ENCODE data around the gene GTF2H2. TPM values are rescaled to one million over a fixed set of nuclear protein-coding genes. Genes with fewer than 3 reads are reported as not detected.
"Not testable (repeated sequence)": the region's sequence is repeated elsewhere in the genome, so short reads cannot be mapped to it uniquely, and the experiment has no call there.

Gene GTF2H2
- total and polyA plus RNA-seq, 2 donors from 2014 or later, result 4.9 to 34.3 TPM

DNA sequence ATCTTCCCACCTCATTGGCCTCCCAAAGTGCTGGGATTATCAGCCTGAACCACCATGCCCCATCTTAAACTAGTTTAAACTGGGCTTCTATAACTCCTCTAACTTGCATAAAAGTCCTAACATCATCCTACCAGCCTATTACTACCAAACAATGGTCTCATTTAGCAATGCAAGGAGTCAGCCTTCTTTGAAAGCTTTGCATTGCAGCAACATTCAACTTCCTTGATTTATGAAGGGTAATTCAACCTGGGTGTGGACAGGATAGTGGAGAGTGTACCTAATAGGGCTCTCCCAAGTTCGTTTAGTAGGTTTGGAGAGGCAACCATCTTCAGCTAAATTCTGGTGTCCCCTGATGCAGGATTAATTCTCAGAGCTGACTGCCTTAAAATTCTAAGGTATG lies 18.7 kb upstream of the GTF2H2 start:
- intact Hi-C loops (cut with DNase I); FAIRE-seq: not testable (repeated sequence)

DNA sequence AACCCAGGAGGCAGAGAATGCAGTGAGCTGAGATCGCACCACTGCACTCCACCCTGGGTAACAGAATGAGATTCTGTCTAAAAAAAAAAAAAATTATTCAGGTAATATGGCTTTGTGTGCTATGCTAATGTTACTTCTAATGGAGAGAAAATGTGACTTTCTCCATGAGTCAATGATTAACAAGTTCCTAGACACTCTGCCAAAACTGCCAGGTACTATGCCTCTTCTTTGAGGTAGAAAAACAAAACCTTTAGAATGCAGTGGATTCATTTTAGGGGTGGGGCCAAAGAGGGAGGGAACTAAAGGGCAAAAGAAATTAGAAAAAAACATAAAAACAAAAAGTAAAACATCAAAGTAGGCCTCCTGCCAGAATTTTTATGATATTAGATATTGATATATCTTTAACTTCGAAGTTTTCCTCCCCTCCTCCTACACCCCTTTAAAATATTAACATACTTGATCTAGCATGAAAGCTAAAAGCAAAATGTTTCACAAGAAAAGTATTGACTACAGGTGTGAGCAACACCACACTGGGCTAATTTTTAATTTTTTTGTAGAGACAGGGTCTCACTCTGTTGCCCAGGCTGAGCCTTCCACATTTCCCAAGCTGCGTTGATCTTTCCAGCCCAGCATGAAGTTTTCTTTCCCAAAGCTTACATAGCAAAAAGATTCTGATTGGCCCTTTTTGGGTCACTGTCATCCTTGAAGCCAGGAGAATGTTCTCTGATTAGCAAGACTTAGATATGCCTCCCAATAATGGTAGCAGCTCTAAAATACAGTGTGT lies 17.0 kb upstream of the GTF2H2 start:
- FAIRE-seq, result peak; percentile 90
- H3K27me3 ChIP-seq (ENCODE audit: control insufficient read depth, insufficient read depth, low read length); H3K27ac ChIP-seq (ENCODE audit: low read depth in 2 of 2, low read length in 2 of 2); DNase-seq; H3K4me1 ChIP-seq (ENCODE audit: control insufficient read depth in 2 of 3, insufficient read depth in 2 of 3, low read depth in 1 of 3, low read length in 3 of 3); H3K4me3 ChIP-seq (ENCODE audit: low read length in 3 of 3); H3K9ac ChIP-seq (ENCODE audit: low read length in 3 of 3); H3K36me3 ChIP-seq (ENCODE audit: control insufficient read depth in 2 of 3, insufficient read depth in 3 of 3, low read length in 3 of 3); intact Hi-C loops (cut with DNase I); H3K9me3 ChIP-seq (ENCODE audit: control insufficient read depth in 2 of 3, insufficient read depth in 1 of 3, low read length in 3 of 3): not testable (repeated sequence)

More for the DNA sequence above, 18.7 kb upstream of the GTF2H2 start:
- not testable (repeated sequence) for H3K9me3 ChIP-seq (ENCODE audit: control insufficient read depth in 2 of 3, insufficient read depth in 1 of 3, low read length in 3 of 3); H3K27ac ChIP-seq (ENCODE audit: low read depth in 2 of 2, low read length in 2 of 2); DNase-seq; H3K27me3 ChIP-seq (ENCODE audit: control insufficient read depth, insufficient read depth, low read length); H3K4me1 ChIP-seq (ENCODE audit: control insufficient read depth in 2 of 3, insufficient read depth in 2 of 3, low read depth in 1 of 3, low read length in 3 of 3); H3K36me3 ChIP-seq (ENCODE audit: control insufficient read depth in 2 of 3, insufficient read depth in 3 of 3, low read length in 3 of 3); H3K4me3 ChIP-seq (ENCODE audit: low read length in 3 of 3); H3K9ac ChIP-seq (ENCODE audit: low read length in 3 of 3)

DNA sequence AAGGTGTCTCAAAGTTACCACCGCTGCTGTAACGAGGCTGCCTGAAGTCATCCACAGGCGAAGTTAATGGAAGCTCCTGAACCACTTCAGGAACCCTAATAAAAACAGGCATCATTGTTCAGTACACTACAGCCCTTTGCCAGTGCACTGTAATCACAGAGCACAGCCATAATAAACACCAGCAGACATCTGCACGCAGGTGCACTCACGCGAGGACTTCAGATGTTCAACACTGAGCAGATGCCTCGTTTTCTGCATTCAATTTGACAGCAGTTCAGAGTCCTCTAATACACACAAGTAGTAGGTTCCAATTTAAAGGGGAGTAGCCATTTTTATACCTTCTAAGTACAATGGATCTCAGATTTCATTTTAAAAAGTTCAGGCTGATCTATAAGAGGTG lies 15.4 kb upstream of the GTF2H2 start:
- H3K27ac ChIP-seq (ENCODE audit: low read depth in 2 of 2, low read length in 2 of 2); H3K27me3 ChIP-seq (ENCODE audit: control insufficient read depth, insufficient read depth, low read length); H3K36me3 ChIP-seq (ENCODE audit: control insufficient read depth in 2 of 3, insufficient read depth in 3 of 3, low read length in 3 of 3); H3K4me1 ChIP-seq (ENCODE audit: control insufficient read depth in 2 of 3, insufficient read depth in 2 of 3, low read depth in 1 of 3, low read length in 3 of 3); H3K9ac ChIP-seq (ENCODE audit: low read length in 3 of 3); H3K4me3 ChIP-seq (ENCODE audit: low read length in 3 of 3); DNase-seq; intact Hi-C loops (cut with DNase I); FAIRE-seq; H3K9me3 ChIP-seq (ENCODE audit: control insufficient read depth in 2 of 3, insufficient read depth in 1 of 3, low read length in 3 of 3): not testable (repeated sequence)

DNA sequence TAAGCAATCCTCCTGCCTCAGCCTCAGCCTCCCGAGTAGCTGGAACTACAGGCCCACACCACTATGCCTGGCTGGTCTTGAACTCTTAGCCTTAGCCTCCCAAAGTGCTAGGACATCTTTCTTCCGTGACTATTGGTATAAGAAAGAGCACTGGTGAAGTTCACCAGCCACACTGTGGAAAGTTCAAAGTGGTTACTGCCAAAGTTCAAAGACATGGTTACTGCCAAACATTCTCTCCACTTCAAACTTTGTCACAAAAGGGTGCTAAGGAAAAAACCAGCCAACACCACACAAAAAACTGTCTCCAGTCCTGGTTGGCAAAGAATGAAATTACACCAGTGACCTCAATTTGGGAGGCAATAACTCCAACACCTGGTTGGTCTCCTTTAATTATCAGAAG lies 14.9 kb upstream of the GTF2H2 start:
- FAIRE-seq; H3K4me3 ChIP-seq (ENCODE audit: low read length in 3 of 3); DNase-seq; H3K9ac ChIP-seq (ENCODE audit: low read length in 3 of 3); H3K27ac ChIP-seq (ENCODE audit: low read depth in 2 of 2, low read length in 2 of 2); intact Hi-C loops (cut with DNase I); H3K4me1 ChIP-seq (ENCODE audit: control insufficient read depth in 2 of 3, insufficient read depth in 2 of 3, low read depth in 1 of 3, low read length in 3 of 3); H3K9me3 ChIP-seq (ENCODE audit: control insufficient read depth in 2 of 3, insufficient read depth in 1 of 3, low read length in 3 of 3); H3K36me3 ChIP-seq (ENCODE audit: control insufficient read depth in 2 of 3, insufficient read depth in 3 of 3, low read length in 3 of 3); H3K27me3 ChIP-seq (ENCODE audit: control insufficient read depth, insufficient read depth, low read length): not testable (repeated sequence)

DNA sequence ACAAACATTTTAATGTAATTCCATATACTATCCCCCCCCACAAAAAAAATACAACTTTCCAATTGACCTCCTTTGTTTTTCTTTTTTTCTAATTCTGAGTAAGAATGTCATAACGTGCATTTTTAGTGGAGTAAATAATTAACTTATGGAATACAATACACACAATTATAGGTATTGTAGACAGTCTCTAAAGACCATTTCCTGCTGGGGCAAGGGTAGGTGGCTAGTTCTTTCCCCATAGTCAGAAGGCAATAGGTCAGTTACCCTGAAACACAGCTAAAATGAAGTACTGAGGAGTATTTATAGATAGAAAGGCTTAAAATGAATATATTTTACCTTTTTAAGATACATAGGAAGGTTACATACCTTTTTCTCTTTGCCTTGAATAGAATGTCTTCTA lies 6.2 kb downstream of the GTF2H2 start:
- H3K27ac ChIP-seq (ENCODE audit: low read depth in 2 of 2, low read length in 2 of 2); FAIRE-seq; DNase-seq; H3K4me1 ChIP-seq (ENCODE audit: control insufficient read depth in 2 of 3, insufficient read depth in 2 of 3, low read depth in 1 of 3, low read length in 3 of 3); H3K27me3 ChIP-seq (ENCODE audit: control insufficient read depth, insufficient read depth, low read length); H3K9ac ChIP-seq (ENCODE audit: low read length in 3 of 3); H3K36me3 ChIP-seq (ENCODE audit: control insufficient read depth in 2 of 3, insufficient read depth in 3 of 3, low read length in 3 of 3); H3K9me3 ChIP-seq (ENCODE audit: control insufficient read depth in 2 of 3, insufficient read depth in 1 of 3, low read length in 3 of 3); H3K4me3 ChIP-seq (ENCODE audit: low read length in 3 of 3); intact Hi-C loops (cut with DNase I): not testable (repeated sequence)

DNA sequence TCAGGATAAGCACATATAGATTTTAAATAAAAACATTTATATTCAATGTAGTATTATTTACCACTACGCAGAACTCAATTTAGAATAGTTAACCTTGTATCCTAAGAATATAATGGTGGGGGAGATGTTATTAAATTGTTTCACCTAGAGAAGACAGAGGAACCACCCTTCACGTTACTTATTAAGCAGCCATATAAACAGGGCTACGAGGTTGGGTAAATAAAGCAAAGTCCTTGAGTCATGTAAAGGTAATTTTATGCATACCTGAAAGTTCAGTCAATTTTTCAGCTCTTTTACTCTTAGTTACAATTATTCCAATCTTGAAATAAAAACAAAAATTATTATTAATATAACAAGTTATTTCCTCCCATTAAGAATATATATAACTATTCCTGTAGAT lies 8.1 kb downstream of the GTF2H2 start:
- H3K27ac ChIP-seq (ENCODE audit: low read depth in 2 of 2, low read length in 2 of 2); FAIRE-seq; H3K4me1 ChIP-seq (ENCODE audit: control insufficient read depth in 2 of 3, insufficient read depth in 2 of 3, low read depth in 1 of 3, low read length in 3 of 3); H3K9me3 ChIP-seq (ENCODE audit: control insufficient read depth in 2 of 3, insufficient read depth in 1 of 3, low read length in 3 of 3); DNase-seq; intact Hi-C loops (cut with DNase I); H3K27me3 ChIP-seq (ENCODE audit: control insufficient read depth, insufficient read depth, low read length); H3K9ac ChIP-seq (ENCODE audit: low read length in 3 of 3); H3K4me3 ChIP-seq (ENCODE audit: low read length in 3 of 3); H3K36me3 ChIP-seq (ENCODE audit: control insufficient read depth in 2 of 3, insufficient read depth in 3 of 3, low read length in 3 of 3): not testable (repeated sequence)

DNA sequence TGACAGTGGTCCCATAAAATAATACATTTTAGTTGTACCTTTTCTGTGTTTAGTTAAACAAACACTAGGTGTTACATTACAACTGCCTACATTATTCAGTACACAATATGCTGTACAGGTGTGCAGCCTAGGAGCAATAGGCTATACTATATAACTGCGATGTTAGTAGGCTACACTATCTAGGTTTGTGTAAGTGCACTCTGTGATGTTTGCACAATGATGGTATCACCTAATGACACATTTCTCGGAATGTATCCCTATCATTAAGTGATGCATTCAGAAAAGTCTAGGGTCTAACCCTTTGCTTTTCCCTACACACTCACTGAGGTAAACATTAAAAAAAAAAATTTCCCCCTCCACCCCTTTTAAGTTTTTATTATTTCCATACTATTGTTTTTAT lies 22.7 kb downstream of the GTF2H2 start:
- H3K9me3 ChIP-seq (ENCODE audit: control insufficient read depth in 2 of 3, insufficient read depth in 1 of 3, low read length in 3 of 3); H3K27me3 ChIP-seq (ENCODE audit: control insufficient read depth, insufficient read depth, low read length); H3K27ac ChIP-seq (ENCODE audit: low read depth in 2 of 2, low read length in 2 of 2); DNase-seq; H3K9ac ChIP-seq (ENCODE audit: low read length in 3 of 3); H3K4me3 ChIP-seq (ENCODE audit: low read length in 3 of 3); intact Hi-C loops (cut with DNase I); FAIRE-seq; H3K4me1 ChIP-seq (ENCODE audit: control insufficient read depth in 2 of 3, insufficient read depth in 2 of 3, low read depth in 1 of 3, low read length in 3 of 3); H3K36me3 ChIP-seq (ENCODE audit: control insufficient read depth in 2 of 3, insufficient read depth in 3 of 3, low read length in 3 of 3): not testable (repeated sequence)

DNA sequence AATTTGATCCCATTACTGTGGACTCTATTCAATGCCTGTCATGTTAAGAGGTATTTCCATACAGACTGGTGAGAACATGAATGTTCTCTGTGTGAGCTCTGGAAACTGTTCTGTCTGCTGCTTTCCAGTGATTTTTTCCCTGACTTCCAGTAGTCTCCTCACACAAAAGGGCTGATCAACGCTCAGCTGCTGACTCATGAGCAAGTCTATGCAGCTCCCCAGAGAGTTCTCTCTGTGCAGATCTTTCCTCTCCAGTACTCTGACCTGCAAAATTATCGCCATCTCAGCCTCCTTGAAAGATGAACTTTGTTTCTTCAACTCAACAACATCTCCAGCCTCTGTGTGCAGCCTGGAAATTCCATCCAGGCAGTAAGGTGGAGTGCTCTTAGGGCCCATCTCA lies 23.3 kb downstream of the GTF2H2 start:
- not testable (repeated sequence) for FAIRE-seq

More for the DNA sequence above, 23.3 kb downstream of the GTF2H2 start:
- H3K4me3 ChIP-seq (ENCODE audit: low read length in 3 of 3); H3K4me1 ChIP-seq (ENCODE audit: control insufficient read depth in 2 of 3, insufficient read depth in 2 of 3, low read depth in 1 of 3, low read length in 3 of 3); H3K9ac ChIP-seq (ENCODE audit: low read length in 3 of 3); DNase-seq; H3K9me3 ChIP-seq (ENCODE audit: control insufficient read depth in 2 of 3, insufficient read depth in 1 of 3, low read length in 3 of 3); H3K27me3 ChIP-seq (ENCODE audit: control insufficient read depth, insufficient read depth, low read length); intact Hi-C loops (cut with DNase I); H3K27ac ChIP-seq (ENCODE audit: low read depth in 2 of 2, low read length in 2 of 2); H3K36me3 ChIP-seq (ENCODE audit: control insufficient read depth in 2 of 3, insufficient read depth in 3 of 3, low read length in 3 of 3): not testable (repeated sequence)
